Measurements from ENCODE around the gene ASGR2. TPM values are rescaled to one million over a fixed set of nuclear protein-coding genes. Genes with fewer than 3 reads are reported as not detected.

Gene ASGR2
- total and polyA plus RNA-seq, 7 donors: 0.04 to 0.62 (median 0.29) TPM; not detected in 3

GRCh38 chr17:7137171-7137943 is 22.7 kb upstream of the ASGR2 start:
- no peak for ATAC-seq
- DNase-seq: peak; percentile 30 to 53
- TF ChIP-seq CTCF (IDR thresholded peaks at IDR 0.05): no peak
- intact Hi-C loops (cut with DNase I): loop anchor here in 1 of 2 donors (2.0 kb wide), 1 partner anchor 87 kb away; no protein-coding TSS in a partner anchor
- Histone ChIP-seq H3K9me3 (no peaks in the 10 kb centered on the region), H3K27me3 (ENCODE audit: insufficient read depth in 3 of 3, low read length in 2 of 3) (peaks cover 0 to 68% (median 3%) of the 10 kb centered on the region in 3 donors), H3K4me3 (no peak overlapping the region), H3K36me3 (ENCODE audit: insufficient read depth in 1 of 2, low read depth in 1 of 2) (no peaks in the 10 kb centered on the region), H3K4me1 (no peaks in the 10 kb centered on the region), H3K27ac (no peak overlapping the region)
- WGBS, 3 donors: 37 to 39% (median 38%) methylated on average over 13 of the region's 13 CpGs

DNA sequence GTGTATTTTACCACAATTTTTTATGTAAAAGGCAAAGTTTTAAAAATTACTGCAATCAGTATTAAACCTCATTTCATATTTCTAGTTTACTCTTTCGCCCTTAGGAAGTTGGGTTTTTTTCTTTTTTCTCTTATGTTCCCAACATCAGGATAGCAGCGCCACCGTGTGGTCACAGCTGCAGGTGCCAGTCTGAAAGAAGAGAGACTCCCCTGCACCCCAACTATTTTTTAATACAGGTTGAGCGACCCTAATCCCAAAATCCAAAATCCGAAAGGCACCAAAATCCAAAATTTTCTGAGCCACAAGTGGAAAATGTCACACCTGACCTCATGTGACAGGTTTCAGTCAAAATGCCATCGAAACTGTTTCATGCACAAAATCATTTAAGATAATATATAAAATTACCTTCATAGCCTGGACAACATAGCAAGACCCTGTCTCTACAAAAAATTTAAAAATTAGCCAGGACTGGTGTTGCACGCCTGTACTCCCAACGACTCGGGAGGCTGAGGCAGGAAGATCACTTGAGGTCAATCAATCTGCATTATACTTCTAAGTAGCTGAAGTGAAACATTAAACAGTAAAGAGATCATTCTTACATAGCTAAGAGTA is 21.8 kb upstream of the ASGR2 start:
- peaks cover 0 to 65% (median 5%) of the 10 kb centered on the region in 3 donors for H3K27me3 ChIP-seq (ENCODE audit: insufficient read depth in 3 of 3, low read length in 2 of 3)
- intact Hi-C loops (cut with DNase I): loop anchor here (1.0 to 2.0 kb wide), 2 partner anchors 84 to 86 kb away; no protein-coding TSS in a partner anchor
- no peaks in the 10 kb centered on the region for H3K36me3 ChIP-seq (ENCODE audit: insufficient read depth in 1 of 2, low read depth in 1 of 2)
- ATAC-seq (peak in 2 of 4 donors; percentile 47 to 62), DNase-seq (peak; percentile 67 to 85)
- H3K9me3 ChIP-seq: no peaks in the 10 kb centered on the region
- WGBS, 3 donors: 26 to 29% (median 29%) methylated on average over 9 of the region's 9 CpGs
- H3K4me1 ChIP-seq: no peaks in the 10 kb centered on the region
- TF ChIP-seq CTCF (IDR thresholded peaks at IDR 0.05): peak; percentile 91
- no peak overlapping the region for H3K4me3 ChIP-seq
- no peak overlapping the region for H3K27ac ChIP-seq

DNA sequence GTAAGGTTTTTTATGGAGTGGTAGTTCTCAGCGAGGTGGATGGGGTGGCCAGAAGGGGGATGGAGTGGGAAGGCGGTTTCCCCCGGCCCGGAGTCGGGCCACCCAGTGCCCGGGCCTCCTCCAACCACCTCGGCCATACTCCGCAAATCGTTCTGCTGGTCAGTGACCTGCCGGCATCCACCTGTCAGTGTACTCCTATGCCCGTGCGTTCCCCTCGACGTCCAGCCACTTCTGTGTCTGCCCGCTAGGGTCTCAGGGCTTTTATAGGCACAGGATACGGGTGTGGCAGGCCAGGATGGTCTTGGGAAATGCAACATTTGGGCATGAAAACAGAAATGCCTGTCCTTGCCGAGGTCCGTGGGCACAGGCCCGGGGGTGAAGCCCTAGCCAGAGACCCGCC is 19.3 kb upstream of the ASGR2 start:
- Histone ChIP-seq H3K36me3 (ENCODE audit: insufficient read depth in 1 of 2, low read depth in 1 of 2) (no peaks in the 10 kb centered on the region), H3K9me3 (no peaks in the 10 kb centered on the region), H3K27me3 (ENCODE audit: insufficient read depth in 3 of 3, low read length in 2 of 3) (peaks cover 0 to 49% (median 5%) of the 10 kb centered on the region in 3 donors), H3K4me1 (no peaks in the 10 kb centered on the region), H3K4me3 (no peak overlapping the region), H3K27ac (no peak overlapping the region)
- TF ChIP-seq CTCF (IDR thresholded peaks at IDR 0.05): no peak
- DNase-seq: no peak
- WGBS, 3 donors: 65 to 68% (median 68%) methylated on average over 20 of the region's 20 CpGs
- intact Hi-C loops (cut with DNase I): no loop called here
- no peak for ATAC-seq

DNA sequence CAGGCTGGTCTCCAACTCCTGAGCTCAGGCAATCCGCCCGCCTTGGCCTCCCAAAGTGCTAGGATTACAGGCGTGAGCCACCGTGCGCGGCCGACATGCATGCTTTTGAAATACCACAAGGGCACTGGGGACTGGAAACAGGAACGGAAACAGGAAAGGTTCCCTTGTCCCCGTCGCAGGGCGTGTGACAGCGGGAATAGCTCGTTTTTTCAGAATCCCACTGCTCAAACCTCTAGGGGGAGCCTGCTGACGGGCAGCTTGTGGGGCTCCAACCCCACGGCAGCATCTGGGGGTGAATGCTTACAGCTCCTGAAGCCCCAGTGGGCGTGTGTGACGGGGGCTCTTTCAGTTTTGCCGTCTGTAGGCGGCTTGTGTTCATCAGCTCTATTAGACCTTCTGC is 18.8 kb upstream of the ASGR2 start:
- H3K4me3 ChIP-seq: no peak overlapping the region
- H3K4me1 ChIP-seq: no peaks in the 10 kb centered on the region
- H3K36me3 ChIP-seq (ENCODE audit: insufficient read depth in 1 of 2, low read depth in 1 of 2): no peaks in the 10 kb centered on the region
- no peaks in the 10 kb centered on the region for H3K9me3 ChIP-seq
- H3K27me3 ChIP-seq (ENCODE audit: insufficient read depth in 3 of 3, low read length in 2 of 3): peaks cover 0 to 44% (median 5%) of the 10 kb centered on the region in 3 donors
- 30 to 31% (median 30%) methylated on average over 19 of the region's 19 CpGs for WGBS, 3 donors
- ATAC-seq: peak in 1 of 4 donors; percentile 28
- TF ChIP-seq CTCF (IDR thresholded peaks at IDR 0.05): peak; percentile 7
- no peak for DNase-seq
- intact Hi-C loops (cut with DNase I): no loop called here
- no peak overlapping the region for H3K27ac ChIP-seq

All from psoas muscle (tissue), 8 donors.